HepG2 (cell line): Measurements from ENCODE around the gene DHX8. TPM values are rescaled to one million over a fixed set of nuclear protein-coding genes. Genes with fewer than 3 reads are reported as not detected.
A peak's percentile ranks its signal among the peaks of the same experiment; 100 is the strongest.

ENCODE experiments used
- EHMT2 ChIP-seq: fragments of 200-600 bp; sonication (generic); IDR thresholded peaks from 2 replicates; pipeline ENCODE4 v1.7.0; 2017; ENCODE audit warnings: antibody characterized with exemption, low read depth, low read length, borderline replicate concordance
- FOXK2 ChIP-seq: fragments of 450-650 bp; IDR thresholded peaks from 2 replicates; pipeline ENCODE4 v1.6.1; 2016
- HDAC2 ChIP-seq: sonication (generic); formaldehyde crosslinking; IDR thresholded peaks from 2 replicates; pipeline ENCODE4 v1.4.0; 2020; ENCODE audit warnings: missing genetic modification reagents
- HMG20B ChIP-seq: conservative IDR thresholded peaks from 2 replicates; pipeline ENCODE4 v1.6.1; 2016; ENCODE audit warnings: missing genetic modification reagents, missing compliant biosample characterization
- HOXA7 ChIP-seq: sonication (generic); formaldehyde crosslinking; IDR thresholded peaks from 2 replicates; pipeline ENCODE4 v1.8.1; 2022; ENCODE audit warnings: mild to moderate bottlenecking, missing genetic modification reagents, moderate library complexity
- MAFF ChIP-seq: IDR thresholded peaks from 2 replicates; pipeline ENCODE4 v1.6.1; 2011; ENCODE audit warnings: low read depth, low read length, improper control_type of control experiment
- NFIC ChIP-seq: IDR thresholded peaks from 2 replicates; pipeline ENCODE4 v1.6.1; 2012; ENCODE audit warnings: mild to moderate bottlenecking, low read length, inconsistent platforms
- NKX3-1 ChIP-seq: sonication (generic); formaldehyde crosslinking; IDR thresholded peaks from 2 replicates; pipeline ENCODE4 v1.5.0; 2020; ENCODE audit warnings: missing genetic modification reagents
- NONO ChIP-seq, 2 experiments: fragments of 450-650 bp in 1 of 2; sonication (generic) in 1 of 2; formaldehyde crosslinking in 1 of 2; IDR thresholded peaks in 1 of 2; conservative IDR thresholded peaks in 1 of 2; 2 replicates each; pipeline versions ENCODE4 v1.6.1 to v1.8.0; 2017 to 2022; ENCODE audit warnings: mild to moderate bottlenecking in 1 of 2, missing genetic modification reagents in 1 of 2, moderate library complexity in 1 of 2
- SOX13 ChIP-seq, 3 experiments: fragments of 450-650 bp in 1 of 3; sonication (generic) in 1 of 3; formaldehyde crosslinking in 1 of 3; IDR thresholded peaks in 2 of 3; conservative IDR thresholded peaks in 1 of 3; 2 replicates each; pipeline versions ENCODE4 v1.5.0 to v1.6.1; 2016 to 2020; ENCODE audit warnings: antibody characterized with exemption in 1 of 3, mild to moderate bottlenecking in 1 of 3, missing compliant biosample characterization in 1 of 3, missing genetic modification reagents in 1 of 3, moderate library complexity in 1 of 3
- SRY ChIP-seq: sonication (generic); formaldehyde crosslinking; IDR thresholded peaks from 2 replicates; pipeline ENCODE4 v1.8.0; 2022; ENCODE audit warnings: mild to moderate bottlenecking, missing genetic modification reagents
- TEAD3 ChIP-seq: optimal IDR thresholded peaks from 2 replicates; pipeline ENCODE3; 2016; ENCODE audit warnings: borderline replicate concordance
- ZFP62 ChIP-seq: sonication (generic); formaldehyde crosslinking; IDR thresholded peaks from 2 replicates; pipeline ENCODE4 v1.4.0; 2020; ENCODE audit warnings: missing genetic modification reagents
- ZNF30 ChIP-seq: sonication (generic); formaldehyde crosslinking; IDR thresholded peaks from 2 replicates; pipeline ENCODE4 v1.5.0; 2020; ENCODE audit warnings: mild to moderate bottlenecking, missing genetic modification reagents
- ZNF33A ChIP-seq: sonication (generic); formaldehyde crosslinking; IDR thresholded peaks from 2 replicates; pipeline ENCODE4 v1.5.1; 2020; ENCODE audit warnings: missing genetic modification reagents, mild to moderate bottlenecking, moderate library complexity, borderline replicate concordance
- ZNF33B ChIP-seq: sonication (generic); formaldehyde crosslinking; IDR thresholded peaks from 2 replicates; pipeline ENCODE4 v1.5.1; 2020; ENCODE audit warnings: mild to moderate bottlenecking, missing genetic modification reagents
- ZNF546 ChIP-seq: sonication (generic); formaldehyde crosslinking; conservative IDR thresholded peaks from 2 replicates; pipeline ENCODE4 v1.8.1; 2023; ENCODE audit warnings: mild to moderate bottlenecking, missing genetic modification reagents
- ZNF550 ChIP-seq: sonication (generic); formaldehyde crosslinking; IDR thresholded peaks from 2 replicates; pipeline ENCODE4 v1.4.0; 2020; ENCODE audit warnings: mild to moderate bottlenecking, missing genetic modification reagents, borderline replicate concordance
- ZNF557 ChIP-seq: sonication (generic); formaldehyde crosslinking; IDR thresholded peaks from 2 replicates; pipeline ENCODE4 v1.4.0; 2020; ENCODE audit warnings: missing genetic modification reagents
- ZNF589 ChIP-seq: sonication (generic); formaldehyde crosslinking; conservative IDR thresholded peaks from 2 replicates; pipeline ENCODE4 v1.8.0; 2022; ENCODE audit warnings: mild to moderate bottlenecking, moderate library complexity, missing genetic modification reagents
- ZNF605 ChIP-seq: sonication (generic); formaldehyde crosslinking; IDR thresholded peaks from 2 replicates; pipeline ENCODE4 v1.8.0; 2022; ENCODE audit warnings: mild to moderate bottlenecking, missing genetic modification reagents
- polyA plus RNA-seq, 8 experiments: library from polyadenylated mRNA; depleted of rRNA in 3 of 8; stranded (reverse) in 7 of 8; unstranded in 1 of 8; fragments of >200 nt; fragmentation: Illumina TruSeq in 4 of 8; extraction: Trizol in 4 of 8; gene quantifications; 2 replicates each; pipeline versions ENCODE4 v1.2.1 to v1.2.3, GENCODE V29; 2011 to 2016; ENCODE audit warnings: low read depth in 4 of 8, missing spikeins in 1 of 8, mixed read lengths in 1 of 8; ENCODE audit not compliant: insufficient read depth in 1 of 8
- total RNA-seq, 5 experiments: library from RNA; depleted of rRNA; stranded (reverse); fragments of >200 nt; fragmentation: Illumina TruSeq; extraction: Trizol; gene quantifications; 2 replicates each; pipeline ENCODE4 v1.2.3, GENCODE V29; 2016; ENCODE audit warnings: low read depth in 1 of 5
- TF ChIP-seq, protein P1 (sequence below): sonication (generic); formaldehyde crosslinking; IDR thresholded peaks from 2 replicates; pipeline ENCODE4 v1.9.0; 2022; ENCODE audit warnings: low read depth, missing genetic modification reagents
- TF ChIP-seq, protein P2 (sequence below): sonication (generic); formaldehyde crosslinking; IDR thresholded peaks from 2 replicates; pipeline ENCODE4 v1.5.1; 2020; ENCODE audit warnings: missing genetic modification reagents, mild to moderate bottlenecking, borderline replicate concordance
- TF ChIP-seq, protein P3 (sequence below): sonication (generic); formaldehyde crosslinking; IDR thresholded peaks from 2 replicates; pipeline ENCODE4 v1.4.0; 2020; ENCODE audit warnings: missing genetic modification reagents
- TF ChIP-seq, protein P4 (sequence below): sonication (generic); formaldehyde crosslinking; IDR thresholded peaks from 2 replicates; pipeline ENCODE4 v1.8.0; 2022; ENCODE audit warnings: missing genetic modification reagents, mild to moderate bottlenecking, inconsistent platforms, borderline replicate concordance

DHX8 gene
- total and polyA plus RNA-seq, 2 of the 13 experiments (the other 11 are each of a cell fraction or from before 2014, with no cell fraction given), result 24.8 to 48.9 TPM

DNA sequence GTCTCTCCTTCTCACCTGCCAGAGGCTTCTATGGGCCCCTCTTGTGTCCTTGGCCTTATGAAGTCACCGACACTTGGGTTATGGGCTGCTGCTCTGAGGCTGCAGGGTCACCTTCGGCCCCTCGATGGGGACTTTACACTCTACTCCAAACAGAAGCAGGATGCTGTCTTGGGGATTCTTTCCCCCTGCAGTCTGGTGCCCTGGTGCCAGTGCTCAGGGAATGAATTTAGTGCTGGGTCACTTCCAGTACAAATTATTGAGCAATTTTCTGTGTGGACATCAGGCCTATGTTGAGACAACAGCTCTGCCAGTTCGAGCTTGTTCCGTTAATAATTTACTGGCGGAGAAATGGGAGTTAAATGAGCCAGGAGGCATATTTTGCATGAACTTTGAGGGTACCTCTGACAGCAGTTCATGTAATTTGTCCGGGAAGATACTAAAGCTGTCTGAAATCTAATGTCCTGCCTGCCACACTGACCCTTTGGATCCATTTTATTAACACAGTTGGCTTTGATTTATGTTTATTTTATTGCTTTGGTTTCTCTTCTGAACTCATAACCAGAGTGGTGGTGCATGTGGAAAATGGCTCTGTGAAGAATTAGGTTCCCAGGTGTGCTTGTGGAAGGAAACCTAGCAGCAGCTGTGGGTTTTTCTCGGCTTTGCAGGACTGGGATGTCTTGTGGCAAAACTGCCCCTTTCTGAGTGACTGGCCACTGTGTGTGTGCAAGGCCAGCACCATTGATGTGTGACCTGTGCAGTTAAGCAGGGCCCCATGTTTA, 34.1 kb upstream of the DHX8 start (continued):
- TF ChIP-seq ZNF33B (CRISPR knock-in tag) (no peak), SRY (no peak), ZNF33A (CRISPR knock-in tag) (peak; percentile 32; the same call in 1 of the 2 replicates), ZNF605 (CRISPR knock-in tag) (peak; percentile 19; the same call in 1 of the 2 replicates), ZNF557 (CRISPR knock-in tag) (peak; percentile 92; the same call in 1 of the 2 replicates), ZNF550 (CRISPR knock-in tag) (no peak), NONO (IDR thresholded peaks at IDR 0.05) (no peak), NONO (CRISPR knock-in tag; conservative IDR thresholded peaks at IDR 0.05) (peak; percentile 79; the same call in 1 of the 2 replicates), ZNF589 (CRISPR knock-in tag) (0 out of 2 replicates have a peak, but pooled peaks have one; percentile 63), NFIC (peak; percentile 61), HOXA7 (CRISPR knock-in tag) (no peak), EHMT2 (no peak), ZNF30 (CRISPR knock-in tag) (no peak), FOXK2 (peak; percentile 31; the same call in 1 of the 2 replicates), HMG20B (CRISPR knock-in tag) (peak; percentile 75; the same call in 1 of the 2 replicates), SOX13 (IDR thresholded peaks at IDR 0.05) (peak; percentile 57; the same call in 1 of the 2 replicates), SOX13 (CRISPR knock-in tag; conservative IDR thresholded peaks at IDR 0.05 in 1 of 2, IDR thresholded peaks at IDR 0.05 in 1 of 2) (peak in 1 of 2 experiments; percentile 92; a peak in 2 of 4 replicates), ZNF546 (CRISPR knock-in tag) (no peak), HDAC2 (CRISPR knock-in tag) (peak; percentile 97), ZFP62 (CRISPR knock-in tag) (no peak), NKX3-1 (CRISPR knock-in tag) (peak; percentile 71; the same call in 1 of the 2 replicates), MAFF (peak; percentile 39; the same call in 1 of the 2 replicates), TEAD3 (CRISPR knock-in tag) (peak; percentile 70)
- TF ChIP-seq, protein P1, sequence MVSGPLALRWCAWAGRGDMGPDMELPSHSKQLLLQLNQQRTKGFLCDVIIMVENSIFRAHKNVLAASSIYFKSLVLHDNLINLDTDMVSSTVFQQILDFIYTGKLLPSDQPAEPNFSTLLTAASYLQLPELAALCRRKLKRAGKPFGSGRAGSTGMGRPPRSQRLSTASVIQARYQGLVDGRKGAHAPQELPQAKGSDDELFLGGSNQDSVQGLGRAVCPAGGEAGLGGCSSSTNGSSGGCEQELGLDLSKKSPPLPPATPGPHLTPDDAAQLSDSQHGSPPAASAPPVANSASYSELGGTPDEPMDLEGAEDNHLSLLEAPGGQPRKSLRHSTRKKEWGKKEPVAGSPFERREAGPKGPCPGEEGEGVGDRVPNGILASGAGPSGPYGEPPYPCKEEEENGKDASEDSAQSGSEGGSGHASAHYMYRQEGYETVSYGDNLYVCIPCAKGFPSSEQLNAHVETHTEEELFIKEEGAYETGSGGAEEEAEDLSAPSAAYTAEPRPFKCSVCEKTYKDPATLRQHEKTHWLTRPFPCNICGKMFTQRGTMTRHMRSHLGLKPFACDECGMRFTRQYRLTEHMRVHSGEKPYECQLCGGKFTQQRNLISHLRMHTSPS (CRISPR knock-in tag), result peak; percentile 94
- TF ChIP-seq, protein P2, sequence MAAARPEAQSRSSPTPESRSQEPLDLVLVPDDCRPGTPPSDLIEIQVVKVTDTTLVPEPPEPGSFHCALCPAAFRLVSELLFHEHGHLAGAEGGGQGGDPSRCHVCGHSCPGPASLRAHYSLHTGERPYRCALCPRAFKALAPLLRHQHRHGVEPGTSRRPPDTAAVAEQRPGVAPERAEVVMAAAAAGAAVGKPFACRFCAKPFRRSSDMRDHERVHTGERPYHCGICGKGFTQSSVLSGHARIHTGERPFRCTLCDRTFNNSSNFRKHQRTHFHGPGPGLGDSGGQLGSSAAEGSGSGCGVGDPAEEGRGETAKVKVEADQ (CRISPR knock-in tag), result no peak
- TF ChIP-seq, protein P3, sequence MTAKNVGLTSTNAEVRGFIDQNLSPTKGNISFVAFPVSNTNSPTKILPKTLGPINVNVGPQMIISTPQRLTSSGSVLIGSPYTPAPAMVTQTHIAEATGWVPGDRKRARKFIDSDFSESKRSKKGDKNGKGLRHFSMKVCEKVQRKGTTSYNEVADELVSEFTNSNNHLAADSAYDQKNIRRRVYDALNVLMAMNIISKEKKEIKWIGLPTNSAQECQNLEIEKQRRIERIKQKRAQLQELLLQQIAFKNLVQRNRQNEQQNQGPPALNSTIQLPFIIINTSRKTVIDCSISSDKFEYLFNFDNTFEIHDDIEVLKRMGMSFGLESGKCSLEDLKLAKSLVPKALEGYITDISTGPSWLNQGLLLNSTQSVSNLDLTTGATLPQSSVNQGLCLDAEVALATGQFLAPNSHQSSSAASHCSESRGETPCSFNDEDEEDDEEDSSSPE (CRISPR knock-in tag), result no peak
- TF ChIP-seq, protein P4, sequence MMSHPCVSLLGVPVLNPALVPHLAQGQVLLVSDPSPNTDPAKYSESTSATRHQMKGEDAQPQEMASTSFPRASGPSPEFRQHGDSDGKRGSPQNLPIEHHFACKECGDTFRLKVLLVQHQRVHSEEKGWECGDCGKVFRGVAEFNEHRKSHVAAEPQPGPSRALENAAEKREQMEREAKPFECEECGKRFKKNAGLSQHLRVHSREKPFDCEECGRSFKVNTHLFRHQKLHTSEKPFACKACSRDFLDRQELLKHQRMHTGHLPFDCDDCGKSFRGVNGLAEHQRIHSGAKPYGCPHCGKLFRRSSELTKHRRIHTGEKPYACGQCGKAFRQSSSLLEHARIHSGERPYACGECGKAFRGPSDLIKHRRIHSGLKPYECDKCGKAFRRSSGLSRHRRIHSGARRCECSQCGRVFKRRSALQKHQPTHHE (CRISPR knock-in tag), result no peak; the same call in 1 of the 2 replicates
